ENCODE measurements around the gene KCNC2.

DNA sequence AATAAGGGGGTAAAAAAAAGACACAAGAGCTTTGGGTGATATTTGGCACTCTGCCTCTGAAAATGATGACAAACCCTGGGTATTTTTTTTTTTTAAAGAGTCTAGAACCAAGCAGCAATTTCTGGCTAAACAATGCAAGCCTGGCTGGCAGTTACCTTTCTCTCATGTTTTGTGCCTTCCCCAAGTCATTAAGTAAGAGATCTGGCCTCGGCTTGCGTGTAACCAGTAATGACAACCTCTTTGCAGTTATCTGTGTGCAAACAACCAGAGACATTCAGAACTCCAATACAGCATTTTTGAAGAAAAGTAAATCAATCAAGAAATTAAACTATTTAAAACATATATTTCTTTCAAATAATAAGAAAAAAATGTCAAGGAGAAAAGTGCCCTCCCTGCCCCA lies 167.5 kb downstream of the KCNC2 start:
- TF ChIP-seq, protein P1, sequence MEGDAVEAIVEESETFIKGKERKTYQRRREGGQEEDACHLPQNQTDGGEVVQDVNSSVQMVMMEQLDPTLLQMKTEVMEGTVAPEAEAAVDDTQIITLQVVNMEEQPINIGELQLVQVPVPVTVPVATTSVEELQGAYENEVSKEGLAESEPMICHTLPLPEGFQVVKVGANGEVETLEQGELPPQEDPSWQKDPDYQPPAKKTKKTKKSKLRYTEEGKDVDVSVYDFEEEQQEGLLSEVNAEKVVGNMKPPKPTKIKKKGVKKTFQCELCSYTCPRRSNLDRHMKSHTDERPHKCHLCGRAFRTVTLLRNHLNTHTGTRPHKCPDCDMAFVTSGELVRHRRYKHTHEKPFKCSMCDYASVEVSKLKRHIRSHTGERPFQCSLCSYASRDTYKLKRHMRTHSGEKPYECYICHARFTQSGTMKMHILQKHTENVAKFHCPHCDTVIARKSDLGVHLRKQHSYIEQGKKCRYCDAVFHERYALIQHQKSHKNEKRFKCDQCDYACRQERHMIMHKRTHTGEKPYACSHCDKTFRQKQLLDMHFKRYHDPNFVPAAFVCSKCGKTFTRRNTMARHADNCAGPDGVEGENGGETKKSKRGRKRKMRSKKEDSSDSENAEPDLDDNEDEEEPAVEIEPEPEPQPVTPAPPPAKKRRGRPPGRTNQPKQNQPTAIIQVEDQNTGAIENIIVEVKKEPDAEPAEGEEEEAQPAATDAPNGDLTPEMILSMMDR (IDR thresholded peaks at IDR 0.05; ENCODE audit: low read length) = no peak
- no peak for TF ChIP-seq EZH2 (optimal IDR thresholded peaks at IDR 0.05; ENCODE audit: low read depth, low read length)

Data from MM.1S (cell line).